Astrocyte (in vitro differentiated cells and primary cell): ENCODE data around the gene TEX19. TPM values are rescaled to one million over a fixed set of nuclear protein-coding genes. Genes with fewer than 3 reads are reported as not detected.

Experiments
- DNase-seq: peaks from one replicate; pipeline ENCODE4 v3.0.0-alpha.2; 2010; ENCODE audit warnings: low read depth
- FAIRE-seq: peaks from 2 replicates; lab custom pipeline; 2011; peaks lifted over from hg19 to GRCh38; lab: Jason Lieb, UNC
- H2AFZ ChIP-seq: 2 replicates; pipeline ENCODE4 v1.6.0; 2012; ENCODE audit warnings: low read depth, low read length, inconsistent platforms
- H3K27ac ChIP-seq: 2 replicates; pipeline ENCODE4 v1.5.1; 2011; ENCODE audit warnings: low read depth, low read length, inconsistent platforms
- H3K27me3 ChIP-seq: 2 replicates; pipeline ENCODE4 v1.6.0; 2011; ENCODE audit warnings: low read length, inconsistent platforms; ENCODE audit not compliant: insufficient read depth
- H3K36me3 ChIP-seq: 2 replicates; pipeline ENCODE4 v1.5.1; 2011; ENCODE audit warnings: low read length, inconsistent platforms; ENCODE audit not compliant: insufficient read depth
- H3K4me1 ChIP-seq: 2 replicates; pipeline ENCODE4 v1.5.1; 2011; ENCODE audit warnings: low read length, inconsistent platforms; ENCODE audit not compliant: insufficient read depth
- H3K4me2 ChIP-seq: 2 replicates; pipeline ENCODE4 v1.6.0; 2012; ENCODE audit warnings: low read length, inconsistent platforms
- H3K4me3 ChIP-seq: 2 replicates; pipeline ENCODE4 v1.5.1; 2011; ENCODE audit warnings: low read depth, mild to moderate bottlenecking, low read length, inconsistent platforms; ENCODE audit not compliant: insufficient read depth
- H3K79me2 ChIP-seq: 2 replicates; pipeline ENCODE4 v1.6.0; 2012; ENCODE audit warnings: mild to moderate bottlenecking, low read length, inconsistent platforms; ENCODE audit not compliant: insufficient read depth
- H3K9ac ChIP-seq: 2 replicates; pipeline ENCODE4 v1.6.0; 2012; ENCODE audit warnings: mild to moderate bottlenecking, low read length, inconsistent platforms
- H3K9me3 ChIP-seq: 2 replicates; pipeline ENCODE4 v1.5.1; 2012; ENCODE audit warnings: low read depth, mild to moderate bottlenecking, low read length, inconsistent platforms; ENCODE audit not compliant: insufficient read depth
- H4K20me1 ChIP-seq: 2 replicates; pipeline ENCODE4 v1.6.0; 2012; ENCODE audit warnings: low read length, inconsistent platforms; ENCODE audit not compliant: insufficient read depth
- H3K27ac Mint-ChIP-seq: one replicate; pipeline ENCODE4 v1.8.0; 2021; ENCODE audit warnings: mild to moderate bottlenecking, mixed read lengths; ENCODE audit not compliant: unreplicated experiment
- H3K27me3 Mint-ChIP-seq: one replicate; pipeline ENCODE4 v1.8.0; 2021; ENCODE audit warnings: low read depth, mixed read lengths; ENCODE audit not compliant: unreplicated experiment
- H3K36me3 Mint-ChIP-seq: one replicate; pipeline ENCODE4 v1.8.0; 2021; ENCODE audit warnings: low read depth, mixed read lengths; ENCODE audit not compliant: unreplicated experiment
- H3K4me1 Mint-ChIP-seq: one replicate; pipeline ENCODE4 v1.8.0; 2021; ENCODE audit warnings: low read depth, mixed read lengths; ENCODE audit not compliant: unreplicated experiment
- H3K4me3 Mint-ChIP-seq: one replicate; pipeline ENCODE4 v1.8.0; 2021; ENCODE audit warnings: mild to moderate bottlenecking, moderate library complexity, mixed read lengths; ENCODE audit not compliant: unreplicated experiment
- H3K9me3 Mint-ChIP-seq: one replicate; pipeline ENCODE4 v1.8.0; 2021; ENCODE audit warnings: mild to moderate bottlenecking, mixed read lengths; ENCODE audit not compliant: unreplicated experiment
- EZH2 ChIP-seq: IDR thresholded peaks from 2 replicates; pipeline ENCODE4 v1.6.1; 2012; ENCODE audit warnings: mild to moderate bottlenecking, low read length, inconsistent platforms; ENCODE audit not compliant: insufficient read depth
- total RNA-seq: library from RNA; stranded (reverse); gene quantifications from 2 replicates; pipeline ENCODE4 v1.2.1, GENCODE V29; 2021
- TF ChIP-seq, protein P1 (sequence below): IDR thresholded peaks from 2 replicates; pipeline ENCODE4 v1.5.1; 2011; ENCODE audit warnings: low read depth, mild to moderate bottlenecking, inconsistent platforms, low read length, moderate library complexity; ENCODE audit not compliant: insufficient read depth

The TEX19 gene
- total RNA-seq, 1 donor from 2014 or later, result not detected

DNA sequence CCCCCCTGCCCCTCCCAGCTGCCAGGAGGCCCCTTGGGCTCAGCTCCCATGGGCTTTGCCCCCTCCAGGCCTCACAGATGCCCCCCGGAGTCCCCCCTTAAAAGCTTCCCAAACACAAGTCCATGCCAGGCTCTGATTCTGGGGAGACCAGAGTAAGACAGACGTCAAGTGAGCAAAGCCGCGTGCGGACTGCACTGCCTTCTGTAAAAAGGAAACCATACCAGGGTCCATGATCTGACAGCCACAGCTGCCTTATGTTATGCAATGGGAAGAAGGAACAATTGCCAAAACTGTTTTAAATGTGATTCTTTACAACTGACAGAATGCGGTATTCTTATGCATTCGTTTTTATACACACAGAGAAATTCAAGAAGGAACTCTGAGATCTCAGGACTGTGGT, 41.2 kb downstream of the TEX19 start:
- Histone ChIP-seq H3K4me2 (no peak overlapping the region), H2AFZ (no peak overlapping the region), H3K9ac (no peak overlapping the region), H3K9me3 (no peaks in the 10 kb centered on the region), H3K36me3 (peaks cover 3% of the 10 kb centered on the region), H3K4me1 (peaks cover 6% of the 10 kb centered on the region), H3K79me2 (no peaks in the 10 kb centered on the region), H3K4me3 (no peak overlapping the region), H3K27me3 (no peaks in the 10 kb centered on the region), H3K27ac (no peak overlapping the region), H4K20me1 (peaks cover 5% of the 10 kb centered on the region)
- H3K9me3 Mint-ChIP-seq, result no peaks in the 10 kb centered on the region
- H3K27ac Mint-ChIP-seq, result no peak overlapping the region
- no peaks in the 10 kb centered on the region for H3K27me3 Mint-ChIP-seq
- no peak for TF ChIP-seq EZH2
- TF ChIP-seq, protein P1, sequence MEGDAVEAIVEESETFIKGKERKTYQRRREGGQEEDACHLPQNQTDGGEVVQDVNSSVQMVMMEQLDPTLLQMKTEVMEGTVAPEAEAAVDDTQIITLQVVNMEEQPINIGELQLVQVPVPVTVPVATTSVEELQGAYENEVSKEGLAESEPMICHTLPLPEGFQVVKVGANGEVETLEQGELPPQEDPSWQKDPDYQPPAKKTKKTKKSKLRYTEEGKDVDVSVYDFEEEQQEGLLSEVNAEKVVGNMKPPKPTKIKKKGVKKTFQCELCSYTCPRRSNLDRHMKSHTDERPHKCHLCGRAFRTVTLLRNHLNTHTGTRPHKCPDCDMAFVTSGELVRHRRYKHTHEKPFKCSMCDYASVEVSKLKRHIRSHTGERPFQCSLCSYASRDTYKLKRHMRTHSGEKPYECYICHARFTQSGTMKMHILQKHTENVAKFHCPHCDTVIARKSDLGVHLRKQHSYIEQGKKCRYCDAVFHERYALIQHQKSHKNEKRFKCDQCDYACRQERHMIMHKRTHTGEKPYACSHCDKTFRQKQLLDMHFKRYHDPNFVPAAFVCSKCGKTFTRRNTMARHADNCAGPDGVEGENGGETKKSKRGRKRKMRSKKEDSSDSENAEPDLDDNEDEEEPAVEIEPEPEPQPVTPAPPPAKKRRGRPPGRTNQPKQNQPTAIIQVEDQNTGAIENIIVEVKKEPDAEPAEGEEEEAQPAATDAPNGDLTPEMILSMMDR, result no peak
- no peak overlapping the region for H3K4me3 Mint-ChIP-seq
- FAIRE-seq (no peak), DNase-seq (no peak)
- no peaks in the 10 kb centered on the region for H3K36me3 Mint-ChIP-seq
- peaks cover 5% of the 10 kb centered on the region for H3K4me1 Mint-ChIP-seq

DNA sequence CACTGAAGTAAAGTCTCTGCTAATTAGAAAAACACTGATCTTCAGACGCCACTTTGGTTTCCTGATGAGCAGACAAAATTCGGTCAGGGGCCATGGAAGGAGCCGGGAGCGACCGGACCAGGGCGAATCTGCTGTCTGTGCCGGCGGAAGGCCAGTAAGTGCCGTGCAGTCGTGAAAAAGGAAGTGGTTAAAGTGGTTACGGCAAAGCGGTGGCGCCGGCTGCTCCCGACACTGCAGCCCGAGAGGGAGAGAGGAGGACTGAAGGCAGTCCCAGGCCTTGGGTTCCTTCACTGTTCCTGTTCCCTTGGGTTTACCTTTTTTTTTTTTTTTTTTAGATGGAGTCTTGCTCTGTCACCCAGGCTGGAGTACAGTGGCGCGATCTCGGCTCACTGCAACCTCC, 41.8 kb downstream of the TEX19 start:
- H3K9ac ChIP-seq, result no peak overlapping the region
- H3K4me3 ChIP-seq, result no peak overlapping the region
- Mint-ChIP-seq H3K36me3 (no peaks in the 10 kb centered on the region), H3K4me3 (no peak overlapping the region), H3K27ac (no peak overlapping the region), H3K4me1 (peaks cover 5% of the 10 kb centered on the region), H3K9me3 (no peaks in the 10 kb centered on the region), H3K27me3 (no peaks in the 10 kb centered on the region)
- H4K20me1 ChIP-seq, result peaks cover 5% of the 10 kb centered on the region
- no peak overlapping the region for H3K4me2 ChIP-seq
- peaks cover 6% of the 10 kb centered on the region for H3K4me1 ChIP-seq
- no peaks in the 10 kb centered on the region for H3K79me2 ChIP-seq
- peaks cover 3% of the 10 kb centered on the region for H3K36me3 ChIP-seq
- no peak for FAIRE-seq
- no peak for TF ChIP-seq EZH2
- TF ChIP-seq, protein P1, result no peak
- no peak overlapping the region for H2AFZ ChIP-seq
- no peaks in the 10 kb centered on the region for H3K9me3 ChIP-seq
- DNase-seq, result no peak
- H3K27me3 ChIP-seq, result no peaks in the 10 kb centered on the region
- H3K27ac ChIP-seq, result no peak overlapping the region

DNA sequence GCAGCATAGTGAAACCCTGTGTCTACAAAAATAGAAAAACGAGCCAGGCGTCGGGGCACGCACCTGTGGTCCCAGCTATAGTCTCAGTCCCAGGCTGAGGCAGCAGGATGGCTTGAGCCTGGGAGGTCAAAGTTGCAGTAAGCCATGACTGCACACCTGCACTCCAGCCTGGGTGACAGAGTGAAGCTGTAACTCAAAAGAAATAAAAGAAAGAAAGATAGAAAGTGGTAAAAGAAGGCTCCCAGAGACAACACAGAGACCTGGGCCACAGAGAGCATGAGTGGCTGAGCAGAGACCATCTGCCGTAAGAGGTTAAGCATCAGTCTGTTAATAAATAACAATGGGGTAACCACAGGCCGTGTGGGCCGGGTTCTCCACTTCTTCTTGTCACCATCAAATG, 43.8 kb downstream of the TEX19 start:
- H4K20me1 ChIP-seq, result peaks cover 9% of the 10 kb centered on the region

More for the DNA sequence above, 43.8 kb downstream of the TEX19 start:
- no peaks in the 10 kb centered on the region for H3K27me3 Mint-ChIP-seq
- Histone ChIP-seq H3K27ac (no peak overlapping the region), H3K9me3 (no peaks in the 10 kb centered on the region), H3K27me3 (no peaks in the 10 kb centered on the region), H3K9ac (no peak overlapping the region), H3K4me2 (no peak overlapping the region), H3K79me2 (no peaks in the 10 kb centered on the region), H3K4me3 (no peak overlapping the region), H3K4me1 (peaks cover 8% of the 10 kb centered on the region), H3K36me3 (peaks cover 3% of the 10 kb centered on the region), H2AFZ (no peak overlapping the region)
- FAIRE-seq, result no peak
- no peak for DNase-seq
- no peaks in the 10 kb centered on the region for H3K9me3 Mint-ChIP-seq
- no peak overlapping the region for H3K27ac Mint-ChIP-seq
- peaks cover 9% of the 10 kb centered on the region for H3K4me1 Mint-ChIP-seq
- peaks cover 2% of the 10 kb centered on the region for H3K36me3 Mint-ChIP-seq
- H3K4me3 Mint-ChIP-seq, result no peak overlapping the region
- TF ChIP-seq, protein P1, result no peak
- TF ChIP-seq EZH2, result no peak
